ENCODE results near the gene VOPP1.

DNA sequence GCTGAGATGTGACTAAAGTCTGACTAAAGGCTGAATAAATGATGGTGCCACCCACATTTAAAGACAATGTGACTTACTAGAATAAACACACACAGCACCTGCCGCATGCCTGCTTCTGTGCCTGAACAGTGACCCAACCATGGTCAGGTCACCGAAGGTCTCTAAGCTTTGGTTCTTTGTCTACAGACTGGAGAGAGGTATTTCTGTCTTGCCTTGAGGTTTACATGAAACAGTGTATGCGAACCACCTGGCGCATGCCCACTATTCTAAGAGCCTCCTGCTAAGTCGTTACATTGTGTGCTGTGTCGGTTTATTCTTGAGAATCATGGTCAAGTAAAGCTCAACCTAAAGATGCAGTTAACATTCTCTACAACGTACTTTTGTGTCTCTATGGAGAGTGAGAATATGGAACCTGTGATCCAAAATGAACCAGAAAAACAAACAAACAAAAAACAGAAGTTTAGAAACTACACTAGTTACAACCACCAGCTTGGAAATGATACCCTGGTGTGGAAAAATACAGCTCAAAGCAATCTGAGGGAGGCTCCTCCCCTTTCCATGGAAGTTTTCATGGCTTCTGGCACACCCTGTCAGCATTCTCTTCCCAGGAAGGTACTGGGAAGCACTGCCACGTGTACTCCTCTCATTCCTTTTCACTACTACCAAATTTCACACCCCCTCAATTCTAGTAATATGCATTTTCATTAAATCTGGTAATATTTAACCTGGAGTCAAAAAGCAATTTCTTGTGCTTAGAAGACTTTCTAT, 40.0 kb downstream of the VOPP1 start:
- TF ChIP-seq CEBPB (IDR thresholded peaks at IDR 0.05) (no peak), RAD21 (IDR thresholded peaks at IDR 0.05; ENCODE audit: low read depth) (no peak), EP300 (IDR thresholded peaks at IDR 0.05; ENCODE audit: borderline replicate concordance) (no peak), CREB1 (IDR thresholded peaks at IDR 0.05; ENCODE audit: low read depth) (no peak), TAF1 (IDR thresholded peaks at IDR 0.05; ENCODE audit: low read depth) (no peak), FOXM1 (IDR thresholded peaks at IDR 0.05; ENCODE audit: borderline replicate concordance, low read depth) (no peak), YY1 (IDR thresholded peaks at IDR 0.05; ENCODE audit: low read depth) (no peak), TCF12 (IDR thresholded peaks at IDR 0.05; ENCODE audit: low read depth) (no peak), ZBTB7A (IDR thresholded peaks at IDR 0.05; ENCODE audit: low read depth) (no peak), NFIC (IDR thresholded peaks at IDR 0.05) (no peak), EGR1 (IDR thresholded peaks at IDR 0.05) (no peak)
- TF ChIP-seq, protein P1, sequence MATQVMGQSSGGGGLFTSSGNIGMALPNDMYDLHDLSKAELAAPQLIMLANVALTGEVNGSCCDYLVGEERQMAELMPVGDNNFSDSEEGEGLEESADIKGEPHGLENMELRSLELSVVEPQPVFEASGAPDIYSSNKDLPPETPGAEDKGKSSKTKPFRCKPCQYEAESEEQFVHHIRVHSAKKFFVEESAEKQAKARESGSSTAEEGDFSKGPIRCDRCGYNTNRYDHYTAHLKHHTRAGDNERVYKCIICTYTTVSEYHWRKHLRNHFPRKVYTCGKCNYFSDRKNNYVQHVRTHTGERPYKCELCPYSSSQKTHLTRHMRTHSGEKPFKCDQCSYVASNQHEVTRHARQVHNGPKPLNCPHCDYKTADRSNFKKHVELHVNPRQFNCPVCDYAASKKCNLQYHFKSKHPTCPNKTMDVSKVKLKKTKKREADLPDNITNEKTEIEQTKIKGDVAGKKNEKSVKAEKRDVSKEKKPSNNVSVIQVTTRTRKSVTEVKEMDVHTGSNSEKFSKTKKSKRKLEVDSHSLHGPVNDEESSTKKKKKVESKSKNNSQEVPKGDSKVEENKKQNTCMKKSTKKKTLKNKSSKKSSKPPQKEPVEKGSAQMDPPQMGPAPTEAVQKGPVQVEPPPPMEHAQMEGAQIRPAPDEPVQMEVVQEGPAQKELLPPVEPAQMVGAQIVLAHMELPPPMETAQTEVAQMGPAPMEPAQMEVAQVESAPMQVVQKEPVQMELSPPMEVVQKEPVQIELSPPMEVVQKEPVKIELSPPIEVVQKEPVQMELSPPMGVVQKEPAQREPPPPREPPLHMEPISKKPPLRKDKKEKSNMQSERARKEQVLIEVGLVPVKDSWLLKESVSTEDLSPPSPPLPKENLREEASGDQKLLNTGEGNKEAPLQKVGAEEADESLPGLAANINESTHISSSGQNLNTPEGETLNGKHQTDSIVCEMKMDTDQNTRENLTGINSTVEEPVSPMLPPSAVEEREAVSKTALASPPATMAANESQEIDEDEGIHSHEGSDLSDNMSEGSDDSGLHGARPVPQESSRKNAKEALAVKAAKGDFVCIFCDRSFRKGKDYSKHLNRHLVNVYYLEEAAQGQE (IDR thresholded peaks at IDR 0.05; ENCODE audit: low read depth), result no peak
- TF ChIP-seq, protein P2, sequence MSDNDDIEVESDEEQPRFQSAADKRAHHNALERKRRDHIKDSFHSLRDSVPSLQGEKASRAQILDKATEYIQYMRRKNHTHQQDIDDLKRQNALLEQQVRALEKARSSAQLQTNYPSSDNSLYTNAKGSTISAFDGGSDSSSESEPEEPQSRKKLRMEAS (IDR thresholded peaks at IDR 0.05), result no peak
- TF ChIP-seq, protein P3, sequence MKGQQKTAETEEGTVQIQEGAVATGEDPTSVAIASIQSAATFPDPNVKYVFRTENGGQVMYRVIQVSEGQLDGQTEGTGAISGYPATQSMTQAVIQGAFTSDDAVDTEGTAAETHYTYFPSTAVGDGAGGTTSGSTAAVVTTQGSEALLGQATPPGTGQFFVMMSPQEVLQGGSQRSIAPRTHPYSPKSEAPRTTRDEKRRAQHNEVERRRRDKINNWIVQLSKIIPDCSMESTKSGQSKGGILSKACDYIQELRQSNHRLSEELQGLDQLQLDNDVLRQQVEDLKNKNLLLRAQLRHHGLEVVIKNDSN (IDR thresholded peaks at IDR 0.05), result no peak
